Dedifferentiated amniotic fluid mesenchymal stem cell (primary cell): ENCODE measurements around the gene SLC1A6.
"Not testable (repeated sequence)": the region's sequence is repeated elsewhere in the genome, so short reads cannot be mapped to it uniquely, and the experiment has no call there.

Experiments
- DNase-seq: peaks from one replicate; pipeline ENCODE4 v3.0.0-alpha.2; 2016; ENCODE audit errors: extremely low spot score

The SLC1A6 gene

DNA sequence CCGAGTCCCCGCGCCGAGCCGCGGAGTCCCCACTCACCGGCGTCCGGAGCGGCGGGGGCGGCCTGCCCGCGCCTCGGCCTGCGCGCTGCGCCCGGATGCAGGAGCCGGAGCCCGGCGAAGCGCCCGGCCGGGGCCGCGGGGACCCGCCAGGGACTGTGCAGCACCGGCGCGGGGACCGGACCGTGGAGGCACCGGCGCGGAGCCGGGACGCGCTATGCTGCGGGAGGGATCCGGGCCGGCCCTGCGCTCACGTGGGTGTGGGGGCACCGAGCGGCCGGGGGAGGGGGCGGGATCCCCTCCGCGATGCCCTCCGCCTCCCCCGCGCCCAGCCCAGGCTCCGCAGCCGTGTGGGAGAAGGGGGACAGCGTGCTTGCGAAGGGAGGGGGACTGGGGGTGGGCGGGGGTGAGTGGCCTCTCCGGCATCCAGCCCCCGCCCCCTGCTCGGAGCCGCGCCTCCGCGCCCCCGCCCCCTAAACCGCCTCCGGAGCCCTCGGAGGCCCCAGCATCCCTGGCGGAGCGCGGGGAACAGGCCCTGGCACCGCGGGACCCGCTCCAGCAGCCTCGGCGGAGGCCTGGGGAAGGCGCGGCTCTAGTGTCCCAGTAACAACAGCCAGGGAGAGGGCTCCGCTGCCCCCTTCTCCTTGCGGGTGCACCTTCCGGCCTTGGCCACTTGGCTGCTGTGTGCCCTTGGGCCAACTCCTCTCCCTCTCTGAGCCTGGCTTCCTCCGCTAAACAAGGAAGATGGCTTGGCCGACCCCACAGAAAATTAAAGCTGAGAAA, at the start of gene SLC1A6:
TSS of gene SLC1A6 (minus strand) at position 389 of the 780 bp plus-strand sequence. CDS start 6,954 bp downstream, outside the sequence.
- no peak for DNase-seq

DNA sequence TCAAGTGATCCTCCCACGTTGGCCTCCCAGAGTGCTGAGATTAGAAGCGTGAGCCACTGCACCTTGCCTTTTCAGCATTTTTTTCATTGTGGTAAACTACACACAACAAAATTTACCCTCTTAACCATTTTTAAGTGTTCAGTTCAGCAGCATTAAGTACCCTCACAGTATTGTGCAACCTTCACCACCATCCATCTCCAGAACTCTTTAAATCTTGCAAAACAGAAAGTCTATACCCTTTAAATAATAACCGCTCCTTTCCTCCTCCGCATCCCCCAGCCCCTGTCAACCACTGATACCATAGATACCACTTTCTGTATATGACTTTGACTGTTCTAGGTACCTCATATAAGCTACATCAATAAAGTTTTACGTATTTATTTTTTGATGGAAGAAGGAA, 48.8 kb upstream of the SLC1A6 start:
- DNase-seq, result no peak

DNA sequence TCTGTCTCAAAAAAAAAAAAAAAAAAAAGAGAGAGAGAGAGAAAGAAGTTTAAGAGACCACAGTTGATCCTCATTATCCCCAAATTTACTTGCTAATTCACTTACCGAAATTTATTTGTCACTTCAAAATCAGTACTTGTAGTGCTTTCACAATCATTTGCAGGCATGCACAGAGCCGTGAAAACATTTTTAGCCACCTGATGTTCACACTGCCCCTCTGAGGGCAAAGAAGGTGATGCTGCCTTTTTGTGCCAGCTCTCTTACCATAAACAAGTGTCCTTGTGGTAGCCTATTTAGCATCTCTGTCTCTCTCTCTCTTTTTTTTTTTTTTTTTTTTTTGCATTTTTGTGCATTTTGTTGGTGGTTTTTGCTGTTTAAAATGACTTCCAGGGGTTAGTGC, 45.6 kb upstream of the SLC1A6 start:
- no peak for DNase-seq

DNA sequence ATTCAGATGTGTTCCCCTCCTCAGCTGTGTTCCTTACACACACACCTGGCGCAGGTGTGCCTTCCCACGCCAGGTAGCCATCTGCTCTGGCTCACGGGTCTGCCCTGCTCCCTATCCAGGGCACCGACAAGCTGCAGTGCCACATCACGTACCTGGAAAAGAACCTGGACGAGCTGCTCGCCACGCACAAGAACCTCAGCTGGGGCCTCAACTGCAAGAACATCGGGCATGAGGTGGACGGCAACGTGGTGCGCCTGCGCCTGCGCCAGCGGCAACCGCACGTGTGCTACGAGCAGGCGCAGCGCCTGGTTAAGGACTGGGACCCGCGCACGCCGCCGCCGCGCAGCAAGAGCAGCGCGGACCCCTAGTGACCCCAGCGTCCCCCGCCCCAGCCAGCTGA, 43.1 kb upstream of the SLC1A6 start:
- no peak for DNase-seq

DNA sequence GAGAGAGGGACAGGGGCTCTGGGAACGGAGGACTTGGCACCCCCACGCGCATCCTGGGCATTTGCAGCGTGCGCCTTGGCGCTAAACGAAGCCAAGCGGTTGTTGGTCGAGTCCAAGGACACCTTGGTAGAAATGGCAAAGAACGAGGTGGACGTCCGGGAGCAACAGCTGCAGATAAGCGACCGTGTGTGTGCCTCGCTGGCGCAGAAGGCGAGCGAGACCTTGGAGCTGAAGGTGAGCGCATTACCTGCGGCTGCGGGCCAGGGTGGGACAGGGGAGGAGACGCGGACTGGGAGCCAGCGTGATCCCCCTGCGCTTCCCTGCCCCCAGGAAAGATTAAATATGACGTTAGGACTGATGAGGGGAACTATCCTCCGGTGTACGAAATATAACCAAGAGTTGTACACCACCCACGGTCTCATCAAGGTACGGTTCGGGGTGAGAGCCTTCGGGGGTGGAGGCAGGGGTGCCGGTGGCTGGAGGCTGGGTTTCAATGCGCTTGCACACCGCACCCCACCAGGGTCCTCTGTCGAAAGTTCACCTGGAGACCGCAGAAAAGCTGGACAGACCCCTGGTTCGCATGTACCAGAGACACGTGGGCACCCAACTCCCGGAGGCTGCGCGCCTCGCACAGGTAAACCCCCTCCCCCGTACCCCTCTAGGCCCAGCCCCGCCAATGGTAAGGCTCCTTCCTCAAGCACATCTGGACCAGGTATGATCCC, 41.8 kb upstream of the SLC1A6 start:
- DNase-seq, result no peak

DNA sequence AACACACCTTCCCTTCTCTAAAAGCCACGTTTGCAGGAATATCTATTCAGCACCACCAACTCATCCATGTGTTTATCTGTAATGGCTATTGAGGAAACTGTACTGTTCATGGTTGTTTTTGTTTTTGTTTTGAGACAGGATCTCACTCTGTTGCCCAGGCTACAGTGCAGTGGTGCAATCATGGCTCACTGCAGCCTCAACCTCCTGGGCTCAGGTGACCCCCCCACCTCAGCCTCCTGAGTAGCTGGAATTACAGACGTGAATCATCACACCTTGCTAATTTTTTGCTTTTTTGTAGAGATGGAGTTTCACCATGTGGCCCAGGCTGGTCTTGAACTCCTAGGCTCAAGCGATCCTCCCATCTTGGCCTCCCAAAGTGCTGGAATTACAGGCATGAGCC, 39.2 kb upstream of the SLC1A6 start:
- not testable (repeated sequence) for DNase-seq

DNA sequence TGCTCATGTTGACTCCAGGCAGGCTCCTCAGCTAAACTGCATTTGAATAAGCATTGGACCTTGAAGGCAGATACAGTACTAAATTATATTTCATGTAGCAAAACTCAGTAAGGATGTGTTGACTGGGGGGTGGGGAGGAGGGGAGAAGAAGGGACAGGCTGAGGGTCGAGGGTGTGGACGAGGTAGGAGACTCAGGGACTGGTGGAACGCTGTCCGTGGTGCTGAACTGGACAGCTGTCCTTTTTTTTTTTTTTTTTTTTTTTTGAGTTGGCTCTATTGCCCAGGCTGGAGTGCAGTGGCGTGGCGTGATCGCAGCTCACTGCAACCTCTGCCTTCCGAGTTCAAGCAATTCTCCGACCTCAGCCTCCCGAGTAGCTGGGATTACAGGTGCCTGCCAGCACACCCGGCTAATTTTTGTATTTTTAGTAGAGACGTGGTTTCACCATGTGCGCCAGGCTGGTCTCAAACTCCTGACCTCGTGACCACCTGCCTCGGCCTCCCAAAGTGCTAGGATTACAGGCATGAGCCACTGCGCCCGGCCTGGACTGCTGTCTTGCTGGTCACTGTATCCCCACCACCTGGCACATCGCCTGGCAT, 36.4 kb upstream of the SLC1A6 start:
- DNase-seq, result no peak

DNA sequence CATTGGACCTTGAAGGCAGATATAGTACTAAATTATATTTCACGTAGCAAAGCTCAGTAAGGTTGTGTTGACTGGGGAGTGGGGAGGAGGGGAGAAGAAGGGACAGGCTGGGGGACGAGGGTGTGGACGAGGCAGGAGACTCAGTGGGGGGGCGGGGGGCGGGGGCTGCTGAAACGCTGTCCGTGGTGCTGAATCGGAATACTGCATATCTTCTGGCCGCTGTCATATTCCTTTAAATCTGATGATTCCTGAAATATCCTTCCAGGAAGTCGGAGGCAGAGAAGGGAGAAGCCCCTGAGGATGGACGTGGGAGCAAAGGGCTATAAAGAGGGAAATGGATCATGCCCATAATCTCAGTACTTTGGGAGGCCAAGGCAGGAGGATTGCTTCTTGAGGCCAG, 34.9 kb upstream of the SLC1A6 start:
- no peak for DNase-seq

DNA sequence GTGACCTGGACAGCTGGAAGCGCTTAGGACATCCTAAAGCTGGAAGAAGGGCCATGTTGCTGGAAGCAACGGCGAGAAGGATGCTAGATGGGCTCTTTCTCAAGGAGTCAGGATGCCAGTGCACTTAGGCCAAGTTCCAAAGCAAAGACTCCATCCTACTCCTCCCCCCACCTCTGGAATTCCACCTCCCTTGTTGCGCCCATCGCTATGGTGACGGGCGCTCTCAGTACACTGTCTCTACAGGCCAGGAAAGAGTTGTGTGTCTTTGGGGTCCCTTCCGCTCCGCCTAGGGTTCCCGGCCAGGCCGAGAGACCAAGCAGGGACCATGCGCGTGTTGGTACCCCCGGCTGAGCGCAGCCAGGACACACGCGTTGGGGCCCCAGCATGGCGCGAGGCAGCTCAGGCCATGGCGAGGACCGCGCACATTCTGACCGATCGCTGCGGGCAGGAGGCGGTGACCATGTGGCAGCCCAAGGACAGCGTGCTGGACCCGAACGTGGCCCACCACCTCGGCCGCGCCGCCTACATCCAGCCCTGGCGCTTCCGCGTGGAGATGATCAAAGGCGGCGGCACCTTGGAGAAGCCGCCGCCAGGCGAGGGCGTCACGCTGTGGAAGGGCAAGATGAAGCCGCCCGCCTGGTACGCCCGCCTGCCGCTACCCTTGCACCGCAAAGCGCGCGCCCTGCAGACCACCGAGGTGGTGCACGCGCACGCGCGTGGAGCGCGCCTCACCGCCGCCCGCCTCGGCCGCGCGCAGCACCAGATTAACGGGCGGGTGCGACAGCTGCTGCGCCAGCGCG, 31.0 kb upstream of the SLC1A6 start:
- no peak for DNase-seq

DNA sequence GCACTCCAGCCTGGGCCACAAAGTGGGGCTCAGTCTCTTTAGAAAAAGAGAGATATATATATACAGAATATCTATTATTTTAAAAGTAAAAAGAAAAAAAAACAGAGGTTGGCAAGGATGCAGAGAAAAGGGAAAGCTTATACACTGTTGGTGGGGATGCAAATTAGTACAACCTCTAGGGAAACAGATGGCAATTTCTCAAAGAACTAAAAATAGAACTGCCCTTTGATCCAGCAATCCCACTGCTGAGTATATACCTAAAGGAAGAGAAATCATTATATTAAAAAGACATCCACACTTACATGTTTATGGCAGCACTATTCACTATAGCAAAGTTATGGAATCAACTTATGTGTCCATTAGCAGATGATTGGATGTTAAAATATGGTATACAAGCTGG, 28.6 kb upstream of the SLC1A6 start:
- no peak for DNase-seq

DNA sequence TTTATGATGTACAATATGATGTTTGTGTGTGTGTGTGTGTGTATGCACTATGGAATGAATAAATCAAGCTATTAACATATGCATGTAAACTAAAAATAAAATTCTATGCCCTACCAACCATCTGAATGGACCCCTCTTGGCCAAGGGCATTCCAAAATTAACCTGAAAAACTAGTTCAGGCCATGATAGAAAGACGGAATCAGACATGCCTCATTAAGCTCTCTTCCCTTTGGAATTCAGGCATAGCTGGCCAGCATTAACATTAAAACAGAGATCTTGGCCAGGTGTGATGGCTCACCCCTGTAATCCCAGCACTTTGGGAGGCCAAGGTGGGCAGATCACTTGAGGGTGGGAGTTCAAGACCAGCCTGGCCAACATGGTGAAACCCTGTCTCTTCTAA, 18.3 kb upstream of the SLC1A6 start:
- no peak for DNase-seq

DNA sequence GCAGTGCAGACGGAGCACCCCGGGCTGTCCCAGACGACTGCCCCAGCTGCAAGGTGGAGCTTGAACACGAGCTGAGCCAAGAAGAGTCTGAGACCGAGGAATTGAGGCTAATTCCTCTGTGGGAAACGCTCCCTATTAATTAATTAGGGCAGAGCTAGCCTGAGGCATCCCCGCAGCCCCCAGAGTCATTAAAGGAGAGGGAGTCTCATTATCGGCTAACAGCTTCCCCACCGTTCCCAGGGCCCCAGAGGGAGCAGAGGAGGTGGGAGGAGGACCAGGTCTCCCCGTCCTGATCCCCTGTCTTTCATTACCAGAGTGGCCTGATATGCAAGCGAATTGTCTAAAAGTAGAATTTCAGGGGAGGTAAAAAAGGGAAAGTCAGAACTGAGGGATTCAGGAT, 13.1 kb upstream of the SLC1A6 start:
- no peak for DNase-seq

DNA sequence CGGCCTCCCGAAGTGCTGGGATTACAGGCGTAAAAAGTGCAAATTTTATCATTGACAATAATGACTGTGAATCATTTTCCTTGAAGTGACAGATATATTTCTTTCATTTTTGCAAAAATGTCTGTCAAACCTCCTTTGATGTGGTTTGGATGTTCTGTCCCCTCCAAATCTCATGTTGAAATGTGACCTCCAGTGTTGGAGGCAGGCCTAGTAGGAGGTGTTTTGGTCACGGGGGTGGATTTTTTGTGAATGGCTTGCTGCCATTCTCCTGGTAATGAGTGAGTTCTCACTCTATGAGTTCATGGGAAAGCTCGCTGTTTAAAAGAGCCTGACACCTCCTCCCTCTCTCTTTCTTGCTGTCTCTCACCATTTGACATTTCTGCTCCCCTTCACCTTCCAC, 5.5 kb upstream of the SLC1A6 start:
- DNase-seq, result no peak

DNA sequence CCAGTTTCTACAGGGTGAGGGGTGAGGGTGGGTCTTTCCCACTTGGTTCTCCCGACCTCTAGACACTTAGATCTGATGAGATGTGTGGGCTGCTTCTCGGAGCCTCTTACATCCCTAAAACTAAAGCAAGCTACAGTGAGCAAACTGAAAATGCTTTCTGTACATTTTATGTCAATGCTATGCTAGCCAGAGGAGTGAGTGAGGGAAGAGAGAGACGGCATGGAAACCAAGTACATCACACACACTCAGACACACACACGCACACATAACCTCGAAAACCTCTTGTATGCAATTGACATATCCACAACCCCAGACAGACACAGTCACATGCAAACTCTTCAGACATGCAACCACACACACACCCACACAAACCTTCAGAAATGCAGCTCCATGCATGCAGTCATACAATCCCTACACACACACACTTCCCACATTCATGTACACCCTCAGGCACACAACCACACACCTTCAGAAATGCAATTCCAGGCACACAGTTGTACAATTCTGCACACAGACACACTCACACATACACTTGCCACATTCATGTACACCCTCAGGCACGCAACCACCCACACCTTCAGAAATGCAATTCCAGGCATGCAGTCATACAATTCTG, 1.4 kb downstream of the SLC1A6 start:
- no peak for DNase-seq

DNA sequence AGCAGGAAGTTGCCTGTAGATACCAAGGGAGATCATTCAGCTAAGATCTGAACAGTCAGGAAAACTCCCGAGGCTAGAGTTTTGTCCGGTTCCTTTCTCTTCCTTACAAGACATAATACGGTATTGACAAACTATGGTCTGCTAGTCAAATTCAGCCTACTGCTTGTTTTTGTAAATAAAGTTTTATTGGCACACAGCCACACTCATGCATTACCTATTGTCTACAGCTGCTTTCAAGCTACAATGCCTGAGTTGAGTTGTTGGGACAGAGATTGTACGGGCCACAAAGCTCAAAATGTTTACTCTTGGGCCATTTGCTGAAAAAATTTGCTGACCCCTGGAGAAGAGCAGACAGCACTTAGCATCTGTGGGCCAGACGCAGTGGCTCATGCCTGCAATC, 2.5 kb downstream of the SLC1A6 start:
- no peak for DNase-seq

DNA sequence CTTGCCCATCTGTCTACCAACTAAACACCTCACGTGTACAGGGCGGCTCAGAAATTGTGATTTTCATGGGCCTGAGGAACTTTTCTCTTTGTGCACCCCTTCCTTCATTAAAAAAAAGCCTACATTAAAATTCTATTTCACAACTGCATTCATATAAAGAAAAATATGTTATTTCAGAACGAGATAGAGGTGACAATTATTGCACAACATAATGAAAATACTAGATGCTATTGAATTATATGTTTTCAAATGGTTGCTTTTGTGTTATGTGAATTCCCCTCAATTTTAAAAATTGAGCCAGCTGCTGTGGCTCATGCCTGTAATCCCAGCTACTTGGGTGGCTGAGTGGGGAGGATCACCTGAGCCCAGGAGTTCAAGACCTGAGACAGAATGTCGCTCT, 5.2 kb downstream of the SLC1A6 start:
- DNase-seq, result no peak

DNA sequence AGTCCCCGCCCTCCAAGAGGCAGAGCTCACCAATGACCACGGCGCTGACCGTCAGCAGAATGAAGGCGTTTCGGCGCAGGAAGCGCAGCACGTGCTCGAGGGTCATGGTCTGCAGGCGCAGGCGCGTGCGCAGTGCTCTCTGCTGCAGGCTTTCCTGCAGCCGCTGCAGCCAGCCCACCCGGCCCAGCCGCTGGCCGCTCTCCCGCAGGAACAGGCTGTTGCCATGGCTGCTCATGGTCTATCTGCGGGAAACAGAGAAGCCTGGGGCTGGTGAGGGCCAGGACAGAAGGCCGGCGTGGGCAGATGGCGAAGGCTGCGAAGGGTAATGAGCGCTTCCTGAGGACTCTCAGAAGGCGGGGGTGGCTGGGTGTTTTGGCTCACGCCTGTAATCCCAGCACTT, 7.0 kb downstream of the SLC1A6 start:
- no peak for DNase-seq

DNA sequence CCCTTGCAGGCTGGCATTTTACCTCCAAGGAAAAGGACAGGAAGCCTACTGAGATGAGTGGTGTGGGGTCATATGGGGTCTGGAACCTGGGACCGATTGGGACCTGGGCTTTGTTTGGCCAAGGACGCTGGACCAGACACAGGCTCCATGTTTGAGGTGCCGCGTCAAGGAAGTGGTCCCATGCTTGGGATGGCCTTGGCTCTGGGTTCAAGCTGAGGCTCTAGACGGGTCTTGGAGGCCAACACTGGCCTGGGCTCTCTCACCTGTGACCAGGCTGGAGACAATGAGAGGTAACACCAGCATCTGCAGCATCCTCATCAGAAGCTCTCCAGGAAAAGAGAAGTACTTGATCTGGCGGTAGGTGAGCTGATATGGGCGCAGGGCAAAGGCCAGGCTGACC, 8.2 kb downstream of the SLC1A6 start:
- no peak for DNase-seq

DNA sequence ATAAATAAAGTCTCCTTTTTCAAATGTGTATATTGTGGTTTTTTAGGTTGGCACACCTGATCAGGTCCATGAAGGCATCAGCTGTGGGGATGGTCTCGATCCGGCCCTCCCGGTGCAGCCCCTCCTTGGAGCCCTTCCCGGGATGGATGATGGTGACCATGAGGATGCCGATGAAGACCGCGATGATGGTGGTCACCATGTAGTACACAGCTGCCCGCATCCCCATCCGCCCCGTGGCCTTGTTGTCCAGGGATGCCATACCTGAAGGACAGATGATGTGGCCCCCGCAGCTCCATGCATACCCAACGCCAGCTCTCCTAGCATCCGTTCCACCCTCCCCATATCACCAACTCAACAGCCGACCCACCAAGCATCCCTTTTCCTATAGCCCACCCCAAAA, 11.4 kb downstream of the SLC1A6 start:
- no peak for DNase-seq

DNA sequence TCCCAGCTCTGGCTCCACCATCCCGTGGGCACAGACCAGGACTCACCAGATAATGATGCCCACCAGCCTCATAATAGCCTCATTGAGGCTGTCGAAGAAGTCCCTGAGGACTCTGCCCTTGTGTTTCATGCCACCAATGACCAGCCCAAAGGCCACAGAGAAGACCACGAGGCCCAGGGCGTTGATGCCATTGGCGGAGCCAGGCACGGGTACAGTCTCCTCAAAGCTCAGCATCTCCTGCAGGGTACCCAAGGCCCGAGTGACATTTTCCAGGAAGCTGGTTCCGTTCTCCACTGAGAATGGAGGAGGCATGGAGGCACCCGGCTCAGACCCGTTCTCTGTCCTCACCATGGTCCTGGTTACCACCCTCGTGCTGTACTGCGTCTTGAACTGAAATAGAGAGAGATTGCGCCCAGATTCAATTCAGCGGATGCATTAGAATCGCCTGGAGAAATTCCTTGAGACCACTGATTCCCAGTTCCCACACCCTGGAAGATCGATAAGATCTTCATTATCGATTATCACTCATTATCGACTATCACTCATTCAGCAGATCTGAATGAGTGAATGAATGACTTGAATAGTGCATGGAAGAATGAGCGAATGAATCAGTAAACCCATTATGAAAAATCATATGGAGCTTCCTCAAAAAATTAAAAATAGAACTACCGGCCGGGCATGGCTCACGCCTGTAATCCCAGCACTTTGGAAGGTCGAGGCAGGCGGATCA, 17.5 kb downstream of the SLC1A6 start:
- DNase-seq, result no peak

DNA sequence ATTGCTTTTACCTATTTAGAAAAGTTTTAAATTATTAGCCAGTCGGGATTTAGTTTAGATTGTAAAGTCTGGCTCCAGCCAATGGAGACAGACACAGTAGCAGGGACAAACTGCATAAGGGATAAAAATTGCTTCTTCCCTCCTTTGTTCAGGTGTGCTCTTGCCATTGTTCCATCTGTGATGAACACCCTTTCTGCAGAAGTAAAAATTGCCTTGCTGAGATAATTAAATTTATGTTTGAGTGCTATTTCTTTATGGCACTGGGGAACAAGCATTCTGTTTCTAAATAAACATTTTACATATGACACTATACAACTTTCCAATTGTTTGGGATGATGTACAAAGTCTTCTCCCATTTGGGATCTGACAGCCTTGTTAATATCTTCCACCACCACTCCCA, 20.4 kb downstream of the SLC1A6 start:
- DNase-seq, result no peak
